NT2/D1 (cell line): ENCODE results near the gene KRTAP4-8.
"Not testable (repeated sequence)": the region's sequence is repeated elsewhere in the genome, so short reads cannot be mapped to it uniquely, and the experiment has no call there.

Experiments
- DNase-seq: peaks from one replicate; pipeline ENCODE4 v3.0.0-alpha.2; 2011; ENCODE audit warnings: low read depth, low spot score
- H3K27me3 ChIP-seq: 2 replicates; pipeline ENCODE4 v1.6.0; 2011; ENCODE audit warnings: mild to moderate bottlenecking; ENCODE audit not compliant: insufficient read length, insufficient read depth
- H3K36me3 ChIP-seq: 2 replicates; pipeline ENCODE4 v1.6.1; 2011; ENCODE audit warnings: mild to moderate bottlenecking, low read length, mixed read lengths; ENCODE audit not compliant: insufficient read depth, insufficient read length
- H3K4me1 ChIP-seq: 2 replicates; pipeline ENCODE4 v1.5.1; 2011; ENCODE audit not compliant: insufficient read depth, insufficient read length
- H3K4me3 ChIP-seq: 2 replicates; pipeline ENCODE4 v1.5.1; 2011; ENCODE audit warnings: low read depth; ENCODE audit not compliant: insufficient read length
- H3K9ac ChIP-seq: 2 replicates; pipeline ENCODE4 v1.6.0; 2011; ENCODE audit warnings: low read depth; ENCODE audit not compliant: insufficient read length
- H3K9me3 ChIP-seq: 2 replicates; pipeline ENCODE4 v1.5.1; 2011; ENCODE audit warnings: mild to moderate bottlenecking, low read length; ENCODE audit not compliant: insufficient read depth
- SUZ12 ChIP-seq: IDR thresholded peaks from 2 replicates; pipeline ENCODE4 v1.6.1; 2011; ENCODE audit not compliant: insufficient read length, insufficient read depth; ENCODE audit errors: extremely low read depth
- YY1 ChIP-seq: IDR thresholded peaks from 2 replicates; pipeline ENCODE4 v1.6.1; 2011; ENCODE audit not compliant: insufficient read length, insufficient read depth
- ZNF274 ChIP-seq: IDR thresholded peaks from 2 replicates; pipeline ENCODE4 v1.6.1; 2011; ENCODE audit warnings: mild to moderate bottlenecking, low read depth, low read length

KRTAP4-8 gene

GRCh38 chr17:41103896-41104295 is 6.0 kb upstream of the KRTAP4-8 start:
- TF ChIP-seq SUZ12, result no peak
- no peak for TF ChIP-seq YY1
- TF ChIP-seq ZNF274, result no peak
- no peak overlapping the region for H3K9ac ChIP-seq
- H3K27me3 ChIP-seq, result no peaks in the 10 kb centered on the region
- H3K36me3 ChIP-seq, result no peaks in the 10 kb centered on the region
- H3K9me3 ChIP-seq, result no peaks in the 10 kb centered on the region
- peaks cover 3% of the 10 kb centered on the region for H3K4me1 ChIP-seq
- no peak for DNase-seq
- H3K4me3 ChIP-seq, result no peak overlapping the region

GRCh38 chr17:41101586-41102259 is 3.8 kb upstream of the KRTAP4-8 start, which contains the start of gene KRTAP4-16:
Gene KRTAP4-16 (minus strand): TSS chr17:41102209. CDS start chr17:41102209, 0 bp downstream.
- TF ChIP-seq SUZ12 (no peak), YY1 (no peak), ZNF274 (no peak)
- Histone ChIP-seq H3K27me3 (no peaks in the 10 kb centered on the region), H3K4me1 (peaks cover 3% of the 10 kb centered on the region), H3K4me3 (no peak within 1 kb of the TSS), H3K9ac (no peak within 1 kb of the TSS), H3K36me3 (no peaks in the 10 kb centered on the region), H3K9me3 (no peaks in the 10 kb centered on the region)
- DNase-seq, result no peak

GRCh38 chr17:41099682-41100480 is 1.9 kb upstream of the KRTAP4-8 start:
- H3K36me3 ChIP-seq, H3K4me3 ChIP-seq, H3K4me1 ChIP-seq, H3K27me3 ChIP-seq, H3K9ac ChIP-seq, H3K9me3 ChIP-seq, DNase-seq: not testable (repeated sequence)

GRCh38 chr17:41098481-41098880 is 539 bp upstream of the KRTAP4-8 start:
- DNase-seq, result no peak
- Histone ChIP-seq H3K4me1 (peaks cover 3% of the 10 kb centered on the region), H3K9me3 (peaks cover 8% of the 10 kb centered on the region; the same call in 1 of the 2 replicates), H3K36me3 (no peaks in the 10 kb centered on the region), H3K4me3 (no peak overlapping the region), H3K27me3 (no peaks in the 10 kb centered on the region), H3K9ac (no peak overlapping the region)
- TF ChIP-seq YY1 (no peak), SUZ12 (no peak), ZNF274 (no peak)

GRCh38 chr17:41096055-41096454 is 1.9 kb downstream of the KRTAP4-8 start:
- TF ChIP-seq YY1 (no peak), SUZ12 (no peak), ZNF274 (no peak)
- H3K9ac ChIP-seq, result no peak overlapping the region
- peaks cover 29% of the 10 kb centered on the region; the same call in 1 of the 2 replicates for H3K9me3 ChIP-seq
- H3K4me3 ChIP-seq, result no peak overlapping the region
- DNase-seq, result no peak
- no peaks in the 10 kb centered on the region for H3K36me3 ChIP-seq
- no peaks in the 10 kb centered on the region for H3K4me1 ChIP-seq
- H3K27me3 ChIP-seq, result no peaks in the 10 kb centered on the region

GRCh38 chr17:41088760-41089352 is 9.1 kb downstream of the KRTAP4-8 start:
- not testable (repeated sequence) for H3K4me1 ChIP-seq, H3K36me3 ChIP-seq, DNase-seq, H3K27me3 ChIP-seq, H3K4me3 ChIP-seq, H3K9ac ChIP-seq
- H3K9me3 ChIP-seq, result peaks cover 24% of the 10 kb centered on the region; the same call in 1 of the 2 replicates

GRCh38 chr17:41084100-41084856 is 13.7 kb downstream of the KRTAP4-8 start, which contains the start of gene KRTAP4-7:
Gene KRTAP4-7 (plus strand): TSS chr17:41084150. CDS start chr17:41084207, 57 bp downstream.
- DNase-seq, H3K9me3 ChIP-seq, H3K27me3 ChIP-seq, H3K4me3 ChIP-seq, H3K36me3 ChIP-seq, H3K9ac ChIP-seq, H3K4me1 ChIP-seq: not testable (repeated sequence)

GRCh38 chr17:41083427-41083826 is 14.5 kb downstream of the KRTAP4-8 start:
- H3K27me3 ChIP-seq, H3K36me3 ChIP-seq, H3K4me1 ChIP-seq, H3K9ac ChIP-seq, DNase-seq, H3K4me3 ChIP-seq, H3K9me3 ChIP-seq: not testable (repeated sequence)
